A549 (cell line): ENCODE results near the gene OPCML.

Experiments used
- CHD4 ChIP-seq: fragments of 200-600 bp; sonication (generic); IDR thresholded peaks from 2 replicates; pipeline ENCODE4 v1.6.1; 2016; ENCODE audit warnings: antibody characterized with exemption, mild to moderate bottlenecking, borderline replicate concordance
- POLR2A ChIP-seq: IDR thresholded peaks from 2 replicates; pipeline ENCODE4 v1.6.1; 2012; ENCODE audit warnings: mild to moderate bottlenecking, low read length

GRCh38 chr11:133134314-133135173 is 397.8 kb downstream of the OPCML start:
- TF ChIP-seq CHD4 (no peak), POLR2A (no peak)
